Measurements from ENCODE around the gene RPL11. TPM values are rescaled to one million over a fixed set of nuclear protein-coding genes. Genes with fewer than 3 reads are reported as not detected.

Gene RPL11
- total and polyA plus RNA-seq, 10 of the 15 experiments (the other 5 are each of a cell fraction or from before 2014, with no cell fraction given): 968 to 4,611 (median 2,521) TPM

GRCh38 chr1:23691499-23692307 is at the start of gene RPL11 (continued):
- TF ChIP-seq YY1 (IDR thresholded peaks at IDR 0.05; ENCODE audit: low read depth, low read length) (peak; percentile 99), ZSCAN29 (IDR thresholded peaks at IDR 0.05) (no peak), SMAD1 (IDR thresholded peaks at IDR 0.05; ENCODE audit: low read depth, partially characterized antibody) (peak; percentile 58), PBX3 (IDR thresholded peaks at IDR 0.05; ENCODE audit: insufficient replicate concordance, low read depth, low read length) (no peak), BCLAF1 (IDR thresholded peaks at IDR 0.05) (0 out of 2 replicates have a peak, but pooled peaks have one; percentile 48), RUNX3 (IDR thresholded peaks at IDR 0.05; ENCODE audit: low read length) (peak; percentile 94), BACH1 (IDR thresholded peaks at IDR 0.05; ENCODE audit: borderline replicate concordance) (peak; percentile 80; the same call in 1 of the 2 replicates), ATF7 (IDR thresholded peaks at IDR 0.05; ENCODE audit: low read depth) (peak; percentile 34), CBX5 (IDR thresholded peaks at IDR 0.05; ENCODE audit: low read depth) (no peak), ZNF207 (IDR thresholded peaks at IDR 0.05; ENCODE audit: borderline replicate concordance) (peak; percentile 93; the same call in 1 of the 2 replicates), HDAC6 (IDR thresholded peaks at IDR 0.05; ENCODE audit: unreplicated experiment) (peak; percentile 89), FOXK2 (IDR thresholded peaks at IDR 0.05) (no peak), MEF2B (IDR thresholded peaks at IDR 0.05; ENCODE audit: partially characterized antibody, poor library complexity, severe bottlenecking) (peak; percentile 22), NFYB (IDR thresholded peaks at IDR 0.05; ENCODE audit: insufficient read depth, low read depth, low read length) (no peak), RCOR1 (conservative IDR thresholded peaks at IDR 0.05; ENCODE audit: low read depth, low read length) (no peak), CEBPB (IDR thresholded peaks at IDR 0.05; ENCODE audit: borderline replicate concordance in 1 of 2, low read depth in 2 of 2, low read length in 2 of 2) (no peak), NFYA (IDR thresholded peaks at IDR 0.05; ENCODE audit: borderline replicate concordance, low read depth, low read length) (no peak), CHD2 (IDR thresholded peaks at IDR 0.05; ENCODE audit: borderline replicate concordance, low read depth, low read length) (no peak), IRF3 (IDR thresholded peaks at IDR 0.05) (0 out of 2 replicates have a peak, but pooled peaks have one; percentile 10), E4F1 (IDR thresholded peaks at IDR 0.05; ENCODE audit: borderline replicate concordance, partially characterized antibody) (peak; percentile 43), MTA3 (IDR thresholded peaks at IDR 0.05; ENCODE audit: borderline replicate concordance, low read length) (no peak), CBX3 (IDR thresholded peaks at IDR 0.05; ENCODE audit: borderline replicate concordance, low read depth) (no peak), SMARCA5 (IDR thresholded peaks at IDR 0.05) (peak; percentile 53)

All from GM12878 (cell line).